HG02970 (cell line): ENCODE results near the gene ADAMTS17.

Experiments
- ATAC-seq: cut with Tn5 transposase; IDR thresholded peaks from one replicate; pipeline ENCODE4 v1.9.1; 2021; ENCODE audit warnings: mild to moderate bottlenecking, moderate library complexity, moderate number of reproducible peaks; ENCODE audit not compliant: unreplicated experiment, low FRiP score

The ADAMTS17 gene

GRCh38 chr15:100255644-100256043 lies 86.1 kb downstream of the ADAMTS17 start:
- no peak for ATAC-seq

DNA sequence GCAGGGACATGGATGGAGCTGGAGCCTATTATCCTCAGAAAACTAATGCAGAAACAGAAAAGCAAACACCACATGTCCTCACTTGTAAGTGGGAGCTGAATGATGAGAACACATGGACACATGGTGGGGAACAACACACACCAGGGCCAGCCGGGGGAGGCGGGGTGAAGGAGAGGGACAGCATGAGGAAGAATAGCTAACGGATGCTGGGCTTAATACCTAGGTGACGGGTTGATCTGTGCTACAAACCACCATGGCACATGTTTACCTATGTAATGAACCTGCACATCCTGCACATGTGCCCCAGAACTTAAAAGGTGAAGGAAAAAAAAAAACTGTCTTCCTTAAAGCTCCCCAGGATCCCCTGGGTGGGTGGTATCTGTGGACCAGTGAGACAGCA lies 87.1 kb downstream of the ADAMTS17 start:
- ATAC-seq, result no peak

DNA sequence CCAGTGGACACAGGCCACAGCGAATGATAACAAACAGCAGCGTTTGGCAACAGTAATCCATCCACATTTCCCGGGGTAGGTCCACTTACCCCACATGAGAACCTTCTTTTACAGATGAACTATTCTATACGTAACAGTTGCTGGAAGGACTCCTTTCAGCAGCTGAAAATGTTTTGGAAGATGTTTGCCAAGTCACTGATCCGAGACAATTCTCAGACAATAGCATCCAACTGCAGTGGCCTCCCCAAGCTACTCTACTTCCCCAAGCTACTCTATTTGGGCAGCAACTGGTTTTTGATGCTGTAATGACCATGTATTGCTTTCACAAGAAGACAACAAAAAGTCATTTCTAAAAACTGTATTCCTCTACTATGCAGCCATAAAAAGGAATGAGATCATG lies 87.5 kb downstream of the ADAMTS17 start:
- no peak for ATAC-seq

DNA sequence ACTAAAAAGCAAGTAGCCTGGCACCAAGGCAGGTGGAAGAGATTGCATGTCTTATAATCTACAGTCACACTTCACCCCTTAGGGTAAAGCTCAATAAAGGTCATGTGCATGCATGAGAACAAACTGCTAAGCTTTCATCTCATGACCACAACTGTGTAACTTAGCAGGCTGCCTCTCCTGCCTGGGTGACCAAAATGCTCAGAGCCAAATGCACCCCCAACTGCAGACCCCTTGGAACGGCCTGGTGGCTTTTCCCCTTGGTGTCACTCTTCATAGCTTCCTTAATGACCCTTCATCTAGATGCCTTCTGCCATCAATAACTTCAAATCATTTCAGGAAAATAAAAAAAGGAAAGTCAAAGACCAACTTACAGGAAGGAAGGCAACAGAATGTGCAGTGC lies 88.1 kb downstream of the ADAMTS17 start:
- ATAC-seq, result no peak

DNA sequence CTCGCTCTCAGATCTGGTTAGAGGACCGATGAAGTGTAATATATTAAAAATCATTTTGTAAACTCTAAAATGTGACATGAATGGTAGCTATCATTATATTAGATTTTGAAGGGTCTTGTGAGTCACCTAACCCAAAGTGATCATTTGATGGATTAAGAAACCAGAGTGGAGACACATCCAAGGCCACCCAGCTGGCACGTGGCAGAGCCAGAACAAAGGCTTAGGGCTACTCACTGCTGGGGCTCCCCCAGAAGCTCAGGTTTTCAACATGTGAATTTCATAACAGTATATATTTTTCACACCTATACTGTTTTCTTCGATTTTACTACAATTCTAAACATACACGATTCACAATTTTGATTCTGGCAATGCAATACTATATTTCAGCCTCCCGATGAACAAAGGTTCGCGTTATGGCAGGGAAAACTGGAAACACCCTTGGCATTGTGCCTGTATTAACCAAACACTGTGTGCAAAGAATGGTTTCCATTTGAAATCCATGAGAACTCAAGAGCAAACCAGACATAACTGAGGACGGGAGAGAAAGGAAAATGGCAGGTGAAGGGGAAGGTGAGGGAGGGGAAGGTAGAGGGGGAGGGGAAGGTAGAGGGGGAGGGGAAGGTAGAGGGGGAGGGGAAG lies 88.9 kb downstream of the ADAMTS17 start:
- no peak for ATAC-seq

DNA sequence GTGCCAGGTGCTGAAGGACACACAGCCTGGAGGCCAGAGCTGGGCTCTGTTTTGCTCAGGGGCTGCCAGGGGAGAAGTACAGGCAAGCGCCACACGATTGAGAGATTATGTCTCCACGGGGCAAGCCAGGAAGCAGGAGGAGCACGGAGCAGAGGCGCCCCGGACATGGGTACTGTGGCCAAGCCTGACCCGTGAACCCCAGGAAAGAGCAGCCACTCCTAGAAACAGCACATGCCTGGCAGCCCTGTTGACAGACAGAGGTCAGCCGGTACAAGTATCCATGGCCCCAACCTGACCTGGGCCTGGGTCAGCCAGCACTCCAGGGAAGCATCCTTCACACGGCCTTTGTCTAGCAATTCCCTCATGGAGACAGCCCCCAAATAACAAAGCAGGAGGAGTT lies 89.4 kb downstream of the ADAMTS17 start:
- no peak for ATAC-seq

GRCh38 chr15:100250176-100250800 lies 91.5 kb downstream of the ADAMTS17 start:
- no peak for ATAC-seq

DNA sequence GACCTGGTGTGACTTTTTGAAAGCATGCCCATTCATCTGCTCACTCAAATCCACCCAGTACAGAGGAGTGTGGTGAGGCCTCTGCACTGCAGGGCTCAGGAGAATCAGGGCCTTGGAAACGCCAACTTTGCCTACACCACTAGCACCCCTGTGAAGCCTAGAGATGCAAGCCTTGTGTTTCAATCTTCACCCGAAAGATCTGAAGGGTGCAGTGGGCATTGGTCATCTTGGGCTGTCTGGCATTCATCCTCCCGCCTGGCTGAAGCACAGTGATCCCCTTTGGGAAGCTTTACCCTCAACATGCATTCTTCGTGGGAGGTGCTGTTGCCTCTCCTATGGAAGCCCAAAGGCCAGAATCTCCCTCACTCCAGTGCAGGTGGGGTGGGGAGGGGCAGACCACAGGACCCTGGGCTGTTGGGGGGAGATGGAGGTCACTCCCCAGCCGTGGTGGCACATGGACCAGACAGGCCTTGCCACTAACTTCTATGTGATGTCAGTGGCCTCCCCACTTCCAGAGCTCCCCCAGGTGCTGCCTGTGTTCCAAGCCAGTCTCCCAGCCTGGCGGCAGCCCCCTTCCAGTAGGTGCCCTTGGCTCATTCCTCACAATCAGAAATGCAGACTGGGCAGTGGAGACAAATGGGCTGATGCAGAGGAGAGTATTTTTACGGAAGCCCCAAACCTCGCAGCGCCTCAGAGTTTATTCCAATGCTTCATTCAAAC lies 92.5 kb downstream of the ADAMTS17 start:
- no peak for ATAC-seq

- ATAC-seq, result no peak
These were observed 93.5 kb downstream of the ADAMTS17 start for GRCh38 chr15:100248236-100248635.

DNA sequence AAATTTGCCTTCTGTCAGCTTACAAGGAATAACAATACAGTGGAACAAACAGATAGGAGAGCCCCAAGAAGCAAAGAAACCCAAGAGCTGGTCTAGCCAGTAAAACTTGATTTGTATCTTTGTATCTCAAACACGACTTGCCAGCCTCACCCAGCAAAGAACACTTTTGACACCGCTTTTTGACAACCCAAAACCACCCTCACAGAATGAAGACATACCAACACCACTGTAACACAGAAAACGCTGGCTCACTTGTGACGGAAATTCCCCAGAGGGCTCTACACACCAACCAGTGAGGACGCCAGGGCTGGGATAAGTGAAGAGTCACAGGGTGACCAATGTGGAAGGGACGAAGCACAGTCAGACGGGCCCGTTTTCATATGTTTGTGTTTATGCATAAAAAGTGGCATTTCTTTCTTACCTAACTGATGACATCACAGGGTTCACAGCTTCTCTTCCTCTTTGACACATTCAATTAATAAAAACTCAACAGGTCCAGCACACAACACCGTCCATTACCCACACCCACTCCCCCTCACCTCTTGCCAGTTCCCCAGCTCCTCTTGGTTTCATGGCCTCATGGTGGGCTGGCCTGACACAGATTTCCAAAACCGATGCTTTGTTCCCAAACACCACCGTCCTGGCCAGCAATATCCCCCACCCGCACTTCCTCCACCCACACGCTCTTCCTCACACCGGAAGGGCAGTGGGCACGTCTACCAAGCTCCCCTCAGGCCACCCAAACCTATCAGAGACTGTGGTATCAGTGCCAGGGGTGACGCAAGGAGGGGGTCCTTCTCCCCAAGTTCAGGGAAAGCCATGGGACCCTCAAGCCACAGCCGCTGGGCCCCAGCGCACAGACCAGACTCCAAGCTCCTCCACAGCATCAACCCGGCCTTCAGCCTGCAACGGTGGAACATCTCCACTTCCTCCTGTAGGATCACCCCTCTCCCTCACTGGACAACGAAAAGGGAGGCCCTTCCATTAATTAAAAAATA lies 94.2 kb downstream of the ADAMTS17 start:
- ATAC-seq, result no peak

DNA sequence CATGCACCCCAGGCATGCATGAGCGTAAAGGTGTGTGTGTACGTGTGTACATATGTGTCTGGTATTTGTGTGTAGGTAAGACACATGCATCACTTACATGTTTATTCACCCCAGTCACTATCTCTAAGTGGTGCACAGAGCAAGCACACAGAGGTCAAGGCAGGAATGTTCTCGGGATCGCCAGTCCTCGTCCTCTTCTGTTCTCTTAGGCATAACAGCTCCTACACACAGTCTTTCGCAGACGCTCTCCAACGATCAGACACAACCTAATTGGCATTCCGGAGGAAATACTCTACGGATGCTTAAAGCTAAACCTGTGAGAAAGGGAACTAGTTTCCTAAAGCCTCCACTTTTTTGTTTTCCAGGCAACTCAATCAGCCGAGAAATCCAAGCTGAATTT lies 95.9 kb downstream of the ADAMTS17 start:
- no peak for ATAC-seq

DNA sequence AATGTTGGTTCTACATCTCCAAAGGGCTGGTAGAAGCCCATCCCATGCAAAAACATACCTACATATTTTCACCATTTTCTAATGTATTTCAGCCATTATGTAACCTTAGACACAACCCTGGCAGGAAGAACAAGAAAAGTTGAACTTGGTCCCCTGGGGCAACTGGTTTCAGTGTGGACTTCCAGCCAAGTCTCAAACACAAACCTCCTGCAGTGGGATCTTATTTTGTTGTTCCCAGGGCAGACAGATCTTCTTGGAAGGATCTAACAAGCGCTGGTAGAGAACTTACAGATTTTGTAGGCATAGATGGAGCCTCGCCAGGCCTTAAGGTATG lies 96.3 kb downstream of the ADAMTS17 start:
- ATAC-seq, result no peak

DNA sequence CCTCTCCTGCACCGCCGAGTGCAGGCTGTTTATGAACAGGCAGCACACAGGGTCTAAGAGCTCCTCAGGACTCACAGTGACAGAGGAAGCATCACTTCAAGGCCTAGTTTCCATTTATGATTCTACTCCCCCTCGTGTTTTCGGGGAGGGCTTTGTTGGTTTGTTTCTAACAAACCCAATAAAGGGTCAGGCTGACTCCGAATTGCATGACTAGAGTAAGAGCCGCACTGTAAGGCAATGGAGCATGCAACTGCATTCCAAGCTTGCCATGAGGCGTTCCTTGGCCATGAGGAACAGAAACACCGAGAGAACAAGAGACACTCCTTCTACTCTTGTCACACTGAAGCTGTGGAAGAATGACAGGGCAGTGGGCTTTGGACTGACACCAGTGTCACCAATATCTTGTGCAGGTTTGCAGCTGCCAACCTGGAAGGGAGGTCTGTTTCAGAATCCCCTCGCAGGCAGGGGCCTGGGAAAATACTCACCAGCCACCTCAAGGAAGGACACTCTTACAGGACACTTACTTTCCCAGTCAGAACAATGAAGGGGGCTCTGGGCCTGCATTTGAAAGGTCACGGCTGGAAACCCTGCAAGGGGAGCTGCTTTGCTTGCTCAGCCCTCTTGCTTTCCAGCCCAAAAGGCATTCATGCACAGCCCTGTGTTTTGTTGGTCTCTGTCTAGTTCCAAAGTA lies 96.8 kb downstream of the ADAMTS17 start:
- no peak for ATAC-seq

DNA sequence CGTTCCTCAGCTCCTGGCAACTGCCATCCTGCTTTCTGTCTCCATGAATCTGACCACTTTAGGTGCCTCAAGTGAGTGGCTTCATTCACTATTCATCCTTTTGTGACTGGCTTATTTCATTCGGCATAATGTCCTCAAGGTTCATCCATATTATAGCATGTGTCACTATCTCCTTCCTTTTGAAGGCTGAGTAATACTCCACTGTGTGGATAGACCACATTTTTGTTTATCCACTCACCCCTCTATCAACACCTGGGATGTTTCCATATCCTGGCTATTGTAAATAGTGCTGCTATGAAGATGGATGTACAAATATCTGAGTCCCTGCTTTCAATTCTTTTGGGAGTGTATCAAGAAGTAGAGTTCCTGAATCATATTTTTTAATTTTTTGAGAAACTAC lies 98.8 kb downstream of the ADAMTS17 start:
- no peak for ATAC-seq

DNA sequence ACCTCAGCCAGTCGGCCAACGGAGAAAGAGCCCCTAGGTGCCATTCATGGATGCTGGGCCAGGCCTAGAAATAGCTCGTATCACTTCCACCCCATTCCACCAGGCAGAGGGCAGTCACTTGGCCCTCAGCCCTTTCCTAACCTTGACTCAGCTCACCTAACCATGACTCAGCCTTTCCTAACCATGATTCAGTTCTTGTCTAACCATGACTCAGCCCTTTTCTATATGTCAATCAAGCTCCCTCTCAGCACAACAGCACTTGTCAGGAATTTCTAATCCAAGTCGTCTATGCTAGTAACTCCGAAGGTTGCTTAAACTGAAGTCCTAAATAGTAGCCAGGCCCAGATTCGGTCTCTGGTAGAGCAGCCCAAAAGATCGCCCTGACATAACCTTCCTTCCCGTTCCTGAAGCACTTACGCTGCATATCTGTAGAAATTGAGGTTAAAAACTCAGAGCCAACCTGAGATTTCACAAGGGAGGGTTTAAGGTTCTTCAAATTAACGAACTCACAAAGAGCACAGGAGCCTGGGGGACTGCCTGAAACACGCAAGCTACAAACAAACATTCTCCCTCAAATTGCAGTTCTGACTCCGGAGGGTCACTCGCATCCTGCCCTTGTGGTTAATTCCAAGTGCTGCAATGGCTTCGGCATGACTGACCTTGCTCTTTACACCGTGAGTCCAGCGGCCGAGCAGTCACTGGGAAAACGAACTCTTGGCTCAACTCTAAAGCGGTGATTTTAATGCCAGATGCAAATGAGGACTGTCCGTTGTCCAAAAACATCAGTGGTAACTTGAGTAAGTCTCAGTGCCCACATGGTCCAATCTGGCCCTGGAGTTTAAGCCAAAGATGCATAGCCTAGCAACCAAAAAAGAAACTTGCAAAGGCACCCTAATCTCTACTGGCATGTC lies 99.9 kb downstream of the ADAMTS17 start:
- no peak for ATAC-seq

DNA sequence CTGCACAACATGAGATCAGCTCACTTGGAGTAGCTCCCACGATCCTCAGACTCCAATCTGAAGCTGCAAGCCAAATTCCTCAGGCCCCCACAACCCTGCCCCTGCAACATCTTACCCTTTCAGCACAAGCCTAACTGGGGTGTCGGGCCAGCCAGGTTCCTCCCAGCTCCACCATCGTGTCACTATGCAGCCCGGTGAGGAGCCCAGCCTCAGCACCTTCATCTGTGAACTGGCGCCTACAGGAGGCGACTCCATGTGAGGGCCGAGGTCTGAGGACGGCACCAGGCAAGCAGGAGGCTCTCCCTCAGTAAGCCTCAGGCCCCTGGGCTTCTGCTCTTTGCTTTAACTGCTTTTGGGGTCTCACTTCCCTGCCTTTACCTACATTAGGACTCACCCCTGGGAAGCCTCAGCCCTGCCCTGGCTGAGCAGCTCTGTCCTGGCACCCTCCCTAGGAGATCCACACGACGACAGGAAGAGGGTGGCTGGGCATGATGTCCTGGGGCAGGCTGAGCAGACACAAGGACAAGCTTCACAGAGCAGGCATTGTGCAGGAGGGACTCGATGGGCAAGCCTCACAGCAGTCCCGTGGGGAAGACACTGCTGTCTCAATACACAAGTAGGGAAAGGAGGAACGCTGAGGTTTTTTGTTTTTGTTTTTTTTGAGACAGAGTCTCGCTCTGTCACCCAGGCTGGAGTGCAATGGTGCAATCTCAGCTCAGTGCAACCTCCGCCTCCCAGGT lies 104.6 kb downstream of the ADAMTS17 start:
- ATAC-seq, result no peak

- no peak for ATAC-seq
These were observed 106.7 kb downstream of the ADAMTS17 start for GRCh38 chr15:100235030-100235617.
